ENCODE measurements around the gene AP3B2.

- TF ChIP-seq CTCF (IDR thresholded peaks at IDR 0.05) (no peak), POLR2A (IDR thresholded peaks at IDR 0.05) (no peak)
These were observed 79.6 kb downstream of the AP3B2 start for GRCh38 chr15:82630033-82630432.
